Parathyroid adenoma (tissue), 2 donors: Measurements from ENCODE around the gene LNPEP.

Experiments
- H2AFZ ChIP-seq: fragments of 300-600 bp; sonication (generic); one replicate; pipeline ENCODE4 v1.7.0; 2017; ENCODE audit warnings: antibody characterized with exemption, mild to moderate bottlenecking
- H3K27ac ChIP-seq: fragments of 300-600 bp; sonication (generic); one replicate; pipeline ENCODE4 v1.7.0; 2017
- H3K27me3 ChIP-seq: fragments of 300-600 bp; sonication (generic); one replicate; pipeline ENCODE4 v1.7.0; 2017; ENCODE audit warnings: low read length; ENCODE audit not compliant: control insufficient read depth, insufficient read depth
- H3K36me3 ChIP-seq: fragments of 300-600 bp; sonication (generic); one replicate; pipeline ENCODE4 v1.7.0; 2017; ENCODE audit warnings: low read length; ENCODE audit not compliant: control insufficient read depth, insufficient read depth
- H3K4me1 ChIP-seq: fragments of 300-600 bp; sonication (generic); one replicate; pipeline ENCODE4 v1.7.0; 2017; ENCODE audit warnings: control low read depth
- H3K4me2 ChIP-seq: fragments of 300-600 bp; sonication (generic); one replicate; pipeline ENCODE4 v1.7.0; 2017; ENCODE audit warnings: low read length
- H3K4me3 ChIP-seq: fragments of 300-600 bp; sonication (generic); one replicate; pipeline ENCODE4 v1.7.0; 2017; ENCODE audit warnings: low read depth, low read length
- H3K79me2 ChIP-seq: fragments of 300-600 bp; sonication (generic); one replicate; pipeline ENCODE4 v1.7.0; 2017; ENCODE audit warnings: control low read depth
- H3K9ac ChIP-seq: fragments of 300-600 bp; sonication (generic); one replicate; pipeline ENCODE4 v1.7.0; 2017; ENCODE audit warnings: mild to moderate bottlenecking
- H3K9me3 ChIP-seq: fragments of 300-600 bp; sonication (generic); one replicate; pipeline ENCODE4 v1.7.0; 2017; ENCODE audit warnings: low read length; ENCODE audit not compliant: control insufficient read depth
- CTCF ChIP-seq: fragments of 300-600 bp; sonication (generic); IDR thresholded peaks from one replicate; pipeline ENCODE4 v1.7.0; 2017; ENCODE audit warnings: antibody characterized with exemption, mild to moderate bottlenecking
- donor health status: primary hyperparathyroidism.

LNPEP gene

GRCh38 chr5:97072696-97073095, 136.8 kb downstream of the LNPEP start:
- Histone ChIP-seq H3K4me3 (no peak overlapping the region), H3K27me3 (no peaks in the 10 kb centered on the region), H3K9ac (no peak overlapping the region), H3K27ac (no peak overlapping the region), H3K9me3 (no peaks in the 10 kb centered on the region), H3K4me1 (no peaks in the 10 kb centered on the region), H3K4me2 (no peak overlapping the region), H2AFZ (no peak overlapping the region), H3K36me3 (no peaks in the 10 kb centered on the region), H3K79me2 (no peaks in the 10 kb centered on the region)
- TF ChIP-seq CTCF, result no peak

GRCh38 chr5:97073420-97073819, 137.5 kb downstream of the LNPEP start:
- no peaks in the 10 kb centered on the region for H3K79me2 ChIP-seq
- no peak for TF ChIP-seq CTCF
- H3K4me3 ChIP-seq, result no peak overlapping the region
- no peak overlapping the region for H3K27ac ChIP-seq
- H3K4me2 ChIP-seq, result no peak overlapping the region
- no peaks in the 10 kb centered on the region for H3K4me1 ChIP-seq
- H3K9me3 ChIP-seq, result no peaks in the 10 kb centered on the region
- H3K27me3 ChIP-seq, result no peaks in the 10 kb centered on the region
- no peak overlapping the region for H2AFZ ChIP-seq
- H3K9ac ChIP-seq, result no peak overlapping the region
- no peaks in the 10 kb centered on the region for H3K36me3 ChIP-seq

- Histone ChIP-seq H3K9me3 (no peaks in the 10 kb centered on the region), H3K27me3 (no peaks in the 10 kb centered on the region), H2AFZ (no peak overlapping the region), H3K4me1 (no peaks in the 10 kb centered on the region), H3K36me3 (no peaks in the 10 kb centered on the region), H3K79me2 (no peaks in the 10 kb centered on the region), H3K9ac (no peak overlapping the region), H3K4me2 (no peak overlapping the region), H3K27ac (no peak overlapping the region), H3K4me3 (no peak overlapping the region)
- TF ChIP-seq CTCF, result no peak
Observed at GRCh38 chr5:97074859-97075489, 139.1 kb downstream of the LNPEP start.

DNA sequence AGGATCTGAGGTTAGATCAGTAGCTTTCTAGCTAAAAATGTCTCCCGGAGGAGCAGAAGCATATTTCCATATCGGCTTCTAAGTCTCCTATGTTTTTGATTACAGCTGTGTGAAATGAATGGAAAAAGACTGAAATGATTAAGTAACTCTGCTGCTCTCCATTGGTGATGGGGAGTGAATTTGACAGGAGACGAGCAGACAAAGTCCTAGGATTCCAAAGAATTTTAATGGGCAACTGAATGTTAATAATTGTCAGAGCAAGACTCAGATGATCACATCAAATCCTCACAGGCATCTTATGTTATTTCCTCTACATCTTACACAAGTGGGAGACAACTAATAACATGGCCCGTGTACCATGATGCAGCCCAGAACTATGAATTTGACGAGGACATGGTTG, 139.8 kb downstream of the LNPEP start:
- Histone ChIP-seq H3K79me2 (no peaks in the 10 kb centered on the region), H3K9ac (no peak overlapping the region), H3K9me3 (no peaks in the 10 kb centered on the region), H3K27ac (no peak overlapping the region), H2AFZ (no peak overlapping the region), H3K36me3 (no peaks in the 10 kb centered on the region), H3K27me3 (no peaks in the 10 kb centered on the region), H3K4me1 (no peaks in the 10 kb centered on the region), H3K4me2 (no peak overlapping the region), H3K4me3 (no peak overlapping the region)
- no peak for TF ChIP-seq CTCF

DNA sequence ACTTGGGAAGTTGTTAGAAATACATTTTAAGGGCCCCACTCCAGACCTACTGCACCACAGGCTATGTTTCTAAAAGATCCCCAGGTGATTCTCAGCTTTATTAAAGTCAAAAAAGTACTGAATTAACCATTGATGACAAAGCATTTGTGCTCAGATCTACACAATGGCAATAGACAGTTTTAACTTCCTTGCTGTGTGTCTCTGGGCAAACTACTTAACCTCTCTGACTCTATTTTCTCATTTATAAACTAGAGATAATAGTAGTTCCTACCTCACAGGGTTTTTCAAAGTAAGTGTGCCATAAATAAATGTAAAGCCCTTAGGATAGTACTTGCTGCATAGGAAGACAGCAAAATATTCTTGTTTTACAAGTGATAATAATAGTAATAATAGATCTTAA, 140.2 kb downstream of the LNPEP start:
- no peak for TF ChIP-seq CTCF
- H3K79me2 ChIP-seq, result no peaks in the 10 kb centered on the region

More for the DNA sequence above, 140.2 kb downstream of the LNPEP start:
- Histone ChIP-seq H3K4me2 (no peak overlapping the region), H3K9ac (no peak overlapping the region), H3K36me3 (no peaks in the 10 kb centered on the region), H3K4me3 (no peak overlapping the region), H3K27me3 (no peaks in the 10 kb centered on the region), H3K4me1 (no peaks in the 10 kb centered on the region), H2AFZ (no peak overlapping the region), H3K27ac (no peak overlapping the region), H3K9me3 (no peaks in the 10 kb centered on the region)
